Measurements from ENCODE around the gene SCLT1.

GRCh38 chr4:129014566-129015509, 78.5 kb downstream of the SCLT1 start:
- TF ChIP-seq CTCF (IDR thresholded peaks at IDR 0.05; ENCODE audit: low read length) (no peak), EZH2phosphoT487 (IDR thresholded peaks at IDR 0.05; ENCODE audit: low read length) (no peak)
